ENCODE data around the gene TMUB1.

The TMUB1 gene

DNA sequence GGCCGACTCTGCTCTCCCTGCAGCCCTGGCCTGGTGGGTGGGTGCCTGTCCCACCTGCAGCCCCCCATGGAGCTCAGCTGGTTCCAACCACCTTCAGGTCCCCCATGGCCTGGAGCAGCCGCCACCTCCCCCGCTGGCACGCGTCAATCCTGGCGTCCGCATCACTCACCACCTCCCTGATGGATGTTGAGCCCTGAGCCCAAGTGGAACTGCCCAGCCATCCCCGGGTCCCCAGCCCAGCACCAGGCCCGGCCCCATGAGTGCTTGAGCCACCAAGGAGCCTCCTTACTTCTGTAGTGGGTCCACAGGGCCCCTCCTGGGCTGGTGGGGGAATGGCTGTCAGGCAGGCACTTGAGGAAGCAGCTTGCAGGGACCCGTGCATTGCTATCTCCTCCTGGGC lies 17.6 kb upstream of the TMUB1 start:
- TF ChIP-seq ZFX (IDR thresholded peaks at IDR 0.05; ENCODE audit: borderline replicate concordance) = no peak
- TF ChIP-seq, protein P1, sequence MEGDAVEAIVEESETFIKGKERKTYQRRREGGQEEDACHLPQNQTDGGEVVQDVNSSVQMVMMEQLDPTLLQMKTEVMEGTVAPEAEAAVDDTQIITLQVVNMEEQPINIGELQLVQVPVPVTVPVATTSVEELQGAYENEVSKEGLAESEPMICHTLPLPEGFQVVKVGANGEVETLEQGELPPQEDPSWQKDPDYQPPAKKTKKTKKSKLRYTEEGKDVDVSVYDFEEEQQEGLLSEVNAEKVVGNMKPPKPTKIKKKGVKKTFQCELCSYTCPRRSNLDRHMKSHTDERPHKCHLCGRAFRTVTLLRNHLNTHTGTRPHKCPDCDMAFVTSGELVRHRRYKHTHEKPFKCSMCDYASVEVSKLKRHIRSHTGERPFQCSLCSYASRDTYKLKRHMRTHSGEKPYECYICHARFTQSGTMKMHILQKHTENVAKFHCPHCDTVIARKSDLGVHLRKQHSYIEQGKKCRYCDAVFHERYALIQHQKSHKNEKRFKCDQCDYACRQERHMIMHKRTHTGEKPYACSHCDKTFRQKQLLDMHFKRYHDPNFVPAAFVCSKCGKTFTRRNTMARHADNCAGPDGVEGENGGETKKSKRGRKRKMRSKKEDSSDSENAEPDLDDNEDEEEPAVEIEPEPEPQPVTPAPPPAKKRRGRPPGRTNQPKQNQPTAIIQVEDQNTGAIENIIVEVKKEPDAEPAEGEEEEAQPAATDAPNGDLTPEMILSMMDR (IDR thresholded peaks at IDR 0.05) = no peak
- no peak overlapping the region for H3K27ac ChIP-seq

DNA sequence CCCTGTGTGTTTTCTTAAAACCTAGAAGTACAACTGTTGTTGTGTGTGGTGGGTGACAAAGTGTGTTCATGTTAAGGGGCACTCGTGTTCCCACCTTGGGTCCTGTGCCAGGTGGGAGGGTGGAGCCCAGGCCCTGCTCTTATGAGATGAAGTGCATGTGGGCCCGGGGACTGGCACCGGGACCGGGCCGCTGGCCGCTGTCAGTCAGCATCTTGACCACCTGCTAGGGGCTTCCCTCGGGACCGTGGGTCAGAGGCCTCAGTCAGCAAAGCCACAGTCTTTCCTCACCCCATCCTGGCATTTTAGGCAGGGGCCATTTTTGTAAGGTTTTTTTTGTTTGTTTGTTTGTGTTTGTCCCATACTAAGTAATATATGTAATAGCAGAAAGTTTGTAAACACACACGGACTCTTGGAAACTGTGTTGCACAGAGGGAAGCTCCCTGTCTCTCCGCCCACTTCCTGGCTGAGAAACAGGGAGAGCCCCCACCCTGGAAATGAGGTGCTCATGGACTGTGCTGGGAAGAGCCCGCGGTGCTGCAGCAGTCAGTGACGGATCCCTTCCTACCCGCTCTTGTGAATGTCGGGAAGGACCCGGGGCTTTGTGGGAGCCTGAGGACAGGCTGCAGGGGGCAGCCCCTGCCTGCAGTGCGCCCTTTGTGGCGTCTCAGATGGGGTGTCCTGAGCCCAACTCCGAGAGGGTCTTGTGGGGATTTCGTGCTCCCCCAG lies 16.4 kb upstream of the TMUB1 start:
- TF ChIP-seq, protein P1 (IDR thresholded peaks at IDR 0.05) = no peak
- no peak for TF ChIP-seq ZFX (IDR thresholded peaks at IDR 0.05; ENCODE audit: borderline replicate concordance)

DNA sequence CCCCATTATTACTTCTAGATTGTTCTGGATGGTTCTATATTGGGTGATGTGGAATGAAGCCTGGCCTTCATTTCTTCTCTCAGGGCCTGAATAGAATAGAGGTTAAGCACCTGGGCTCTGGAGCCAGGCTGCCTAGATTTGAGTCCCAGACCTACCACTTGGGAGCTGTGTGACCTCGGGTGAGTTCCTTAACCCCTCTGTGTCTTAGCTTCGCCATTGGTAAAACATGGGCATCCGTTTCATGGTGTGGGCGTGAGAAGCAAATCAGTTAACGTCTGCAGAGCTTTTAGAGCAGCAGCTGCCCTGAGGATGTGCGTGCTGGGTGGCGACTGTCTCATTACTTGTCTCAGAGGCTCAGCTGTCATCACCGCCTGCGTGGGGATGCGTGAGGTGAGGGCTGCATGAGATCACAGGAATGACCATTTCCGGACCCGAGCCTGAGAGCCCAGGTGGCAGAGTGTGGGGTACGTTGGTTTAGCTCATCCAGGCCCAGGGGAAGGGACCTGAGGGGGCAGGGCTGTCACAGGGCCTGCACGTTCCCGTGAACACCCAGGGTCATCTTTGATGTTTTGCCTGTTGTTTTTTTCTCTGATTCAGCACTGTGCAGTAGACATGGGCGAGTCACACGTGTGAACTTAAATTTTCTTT lies 12.7 kb upstream of the TMUB1 start:
- no peak overlapping the region for H3K27ac ChIP-seq
- TF ChIP-seq ZFX (IDR thresholded peaks at IDR 0.05; ENCODE audit: borderline replicate concordance) = no peak
- TF ChIP-seq, protein P1 (IDR thresholded peaks at IDR 0.05) = no peak

More for the DNA sequence above, 16.4 kb upstream of the TMUB1 start:
- 0 out of 2 replicates have a peak overlapping the region, but pooled peaks have one; percentile 10 for H3K27ac ChIP-seq

DNA sequence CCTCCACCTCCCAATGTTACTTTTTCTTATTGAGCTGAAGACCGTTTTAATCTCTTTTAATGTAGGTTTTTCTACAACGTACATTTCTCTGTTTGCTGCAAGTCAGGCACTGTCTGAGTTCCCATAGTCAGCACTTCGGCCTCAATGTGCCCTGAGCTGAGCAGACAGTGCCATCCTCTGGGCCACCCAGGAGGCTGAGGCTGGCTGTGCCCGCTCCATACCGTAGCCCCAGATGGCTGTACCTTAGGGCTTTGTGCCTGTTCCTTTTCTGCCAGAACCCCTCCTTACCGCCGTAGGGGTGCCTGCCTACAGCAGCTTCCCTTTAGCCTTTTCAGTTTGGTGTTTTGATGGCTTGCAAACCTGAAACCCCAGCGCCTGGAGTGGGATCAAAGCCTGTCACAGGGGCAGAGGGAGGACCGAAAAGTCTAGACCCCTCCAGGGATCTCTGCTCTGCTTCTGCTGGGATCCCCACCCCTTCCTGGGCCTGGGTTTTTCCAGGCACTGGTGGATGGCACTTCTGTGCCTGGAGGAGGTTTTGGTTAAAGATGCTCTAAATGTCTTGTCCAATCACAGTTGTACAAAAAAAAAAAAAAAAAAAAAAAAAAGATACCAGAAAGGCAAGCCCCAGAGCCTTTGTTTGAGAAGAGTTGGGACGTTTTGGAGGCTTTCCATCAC lies 12.0 kb upstream of the TMUB1 start:
- TF ChIP-seq ZFX (IDR thresholded peaks at IDR 0.05; ENCODE audit: borderline replicate concordance) = no peak
- TF ChIP-seq, protein P1 (IDR thresholded peaks at IDR 0.05) = no peak
- no peak overlapping the region for H3K27ac ChIP-seq

DNA sequence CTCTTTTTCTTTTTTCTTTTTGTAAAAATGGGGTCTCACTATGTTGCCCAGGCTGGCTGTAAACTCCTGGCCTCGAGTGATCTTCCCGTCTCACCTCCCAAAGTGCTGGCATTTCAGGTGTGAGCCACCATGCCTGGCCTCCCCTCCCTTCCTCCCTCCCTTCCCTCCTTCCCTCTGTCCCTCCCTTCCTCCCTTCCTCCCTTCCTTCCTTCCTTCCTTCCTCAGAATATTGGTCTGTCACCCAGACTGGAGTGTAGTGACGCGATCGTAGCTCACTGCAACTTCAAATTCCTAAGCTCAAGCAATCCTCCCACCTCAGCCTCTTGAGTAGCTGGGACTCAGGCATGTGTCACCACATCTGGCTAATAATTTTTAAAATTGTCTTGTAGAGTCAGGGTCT lies 11.4 kb upstream of the TMUB1 start:
- no peak overlapping the region for H3K27ac ChIP-seq
- TF ChIP-seq, protein P1 (IDR thresholded peaks at IDR 0.05) = no peak
- no peak for TF ChIP-seq ZFX (IDR thresholded peaks at IDR 0.05; ENCODE audit: borderline replicate concordance)

DNA sequence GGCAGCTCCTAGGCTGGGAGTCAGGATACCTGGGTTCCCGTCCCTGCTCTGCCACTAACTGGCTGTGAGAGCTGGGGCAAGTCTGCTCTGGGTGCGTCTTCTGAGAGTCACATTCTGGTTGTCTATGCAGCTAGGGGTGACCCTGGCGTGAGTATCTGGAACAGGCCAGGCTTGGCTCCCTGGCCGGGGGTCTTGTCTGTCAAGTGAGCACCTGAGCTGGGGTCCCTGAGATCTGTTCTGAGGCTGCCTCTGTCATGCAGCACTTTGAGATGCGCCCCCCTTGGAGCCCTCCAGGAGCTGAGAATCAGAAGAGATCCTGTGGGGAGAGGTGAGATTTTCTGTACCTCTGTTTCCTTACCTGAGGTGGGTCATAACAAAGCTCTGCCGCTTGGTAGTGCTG lies 10.5 kb upstream of the TMUB1 start:
- no peak for TF ChIP-seq ZFX (IDR thresholded peaks at IDR 0.05; ENCODE audit: borderline replicate concordance)
- TF ChIP-seq, protein P1 (IDR thresholded peaks at IDR 0.05) = no peak

More for the DNA sequence above, 10.5 kb upstream of the TMUB1 start:
- no peak overlapping the region for H3K27ac ChIP-seq

All from 22Rv1 (cell line).